ENCODE results near the gene COG7. TPM values are rescaled to one million over a fixed set of nuclear protein-coding genes. Genes with fewer than 3 reads are reported as not detected.
A peak's percentile ranks its signal among the peaks of the same experiment; 100 is the strongest.

COG7 gene
- total RNA-seq, 4 donors from 2014 or later, result 12.0 to 23.0 (median 13.3) TPM

DNA sequence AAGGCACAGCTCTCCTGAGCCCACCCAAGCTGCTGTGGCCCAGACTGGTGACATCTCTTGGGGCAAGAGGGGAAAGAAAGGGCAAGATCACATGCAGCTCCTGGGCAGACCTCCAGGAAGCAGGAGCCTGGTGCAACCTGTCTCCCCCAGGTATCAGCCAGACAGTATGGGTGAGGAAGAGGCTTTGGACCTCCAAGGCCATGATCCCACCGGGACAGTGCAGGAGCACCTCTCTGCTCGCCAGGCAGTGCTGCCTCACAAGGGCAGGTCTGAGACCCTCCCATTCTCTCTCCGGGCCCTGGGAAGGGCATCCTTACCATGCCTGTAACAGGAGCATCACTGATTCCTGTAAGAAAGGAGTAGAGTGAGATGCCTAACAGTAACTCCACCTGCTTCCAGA is 25.6 kb upstream of the COG7 start:
- no peak for TF ChIP-seq CTCF (IDR thresholded peaks at IDR 0.05)
- DNase-seq (ENCODE audit: low spot score) (no peak), ATAC-seq (ENCODE audit: low FRiP score) (no peak)

DNA sequence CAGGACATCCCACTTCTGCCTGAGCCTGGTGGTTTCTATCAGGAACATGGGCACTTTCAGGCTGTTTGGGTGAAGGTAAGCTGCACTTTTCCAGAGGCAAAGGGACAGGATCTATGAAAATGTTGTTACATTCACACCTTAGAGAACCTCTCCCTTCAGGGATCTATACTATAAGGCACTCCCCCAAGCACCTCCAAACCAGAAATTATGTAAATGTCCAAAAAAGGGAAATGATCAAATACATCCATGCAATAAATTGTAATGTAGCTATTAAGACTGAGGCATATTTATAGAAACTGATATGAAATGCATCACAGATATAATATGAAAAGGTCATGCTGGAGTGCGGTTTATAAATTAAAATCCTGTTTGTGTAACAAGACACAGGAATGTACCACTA is 23.3 kb upstream of the COG7 start:
- ATAC-seq (ENCODE audit: low FRiP score) (no peak), DNase-seq (ENCODE audit: low spot score) (no peak)
- no peak for TF ChIP-seq CTCF (IDR thresholded peaks at IDR 0.05)

GRCh38 chr16:23469814-23470213 is 16.8 kb upstream of the COG7 start:
- no peak for TF ChIP-seq CTCF (IDR thresholded peaks at IDR 0.05)
- DNase-seq (ENCODE audit: low spot score) (no peak), ATAC-seq (ENCODE audit: low FRiP score) (no peak)

DNA sequence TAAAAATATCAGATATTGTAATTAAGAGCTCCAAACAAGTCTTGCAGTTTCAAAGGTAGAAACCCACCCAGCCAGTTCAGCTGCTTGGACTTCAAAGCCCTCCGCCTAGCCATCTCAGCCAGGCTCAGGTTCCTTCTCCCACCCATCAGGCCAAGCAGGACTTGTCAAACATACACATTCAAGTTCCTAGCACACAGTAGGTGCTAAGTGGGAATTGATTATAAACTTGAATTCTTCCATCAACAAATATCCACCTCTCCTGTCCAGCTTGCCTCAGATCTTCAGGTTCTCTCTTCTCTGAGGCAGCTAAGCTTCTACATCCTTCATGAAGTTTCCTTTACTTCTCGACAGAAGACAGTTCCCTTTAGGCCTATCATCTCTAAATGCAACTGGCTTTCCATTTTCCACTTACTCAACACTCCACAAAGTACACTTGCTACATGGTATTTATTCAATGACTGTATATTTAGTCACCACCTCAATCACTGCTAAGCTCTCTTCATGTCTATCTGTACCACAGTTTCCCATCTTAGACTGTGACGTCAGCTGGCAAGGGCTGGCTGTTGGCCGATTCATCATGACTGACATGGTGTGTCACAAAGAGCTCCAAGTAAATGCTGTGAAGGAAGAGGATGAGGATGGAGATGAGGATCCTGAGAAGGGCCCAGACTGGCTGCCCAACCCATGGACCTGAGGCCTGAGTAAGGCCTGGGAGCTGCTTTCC is 13.3 kb upstream of the COG7 start:
- no peak for ATAC-seq (ENCODE audit: low FRiP score)
- no peak for TF ChIP-seq CTCF (IDR thresholded peaks at IDR 0.05)
- no peak for DNase-seq (ENCODE audit: low spot score)

GRCh38 chr16:23465179-23465578 is 12.2 kb upstream of the COG7 start:
- ATAC-seq (ENCODE audit: low FRiP score), result no peak
- no peak for TF ChIP-seq CTCF (IDR thresholded peaks at IDR 0.05)
- DNase-seq (ENCODE audit: low spot score), result no peak

GRCh38 chr16:23464196-23464595 is 11.2 kb upstream of the COG7 start:
- no peak for ATAC-seq (ENCODE audit: low FRiP score)
- DNase-seq (ENCODE audit: low spot score), result no peak
- no peak for TF ChIP-seq CTCF (IDR thresholded peaks at IDR 0.05)

- ATAC-seq (ENCODE audit: low FRiP score) (peak; percentile 72), DNase-seq (ENCODE audit: low spot score) (peak; percentile 50)
These were observed 10.0 kb upstream of the COG7 start for GRCh38 chr16:23462994-23463393.

Measured in omental fat pad (tissue), 4 donors.